ENCODE measurements around the gene DYSF.

DYSF gene

GRCh38 chr2:71511776-71512175 is 58.4 kb downstream of the DYSF start:
- Histone ChIP-seq H3K4me2 (ENCODE audit: low read depth, low read length, poor library complexity, severe bottlenecking) (no peak overlapping the region), H3K9ac (ENCODE audit: low read depth, low read length, poor library complexity, severe bottlenecking) (no peak overlapping the region), H3K9me2 (replicated peaks; ENCODE audit: low read depth, low read length) (no peaks in the 10 kb centered on the region), H3K79me2 (ENCODE audit: insufficient read depth, low read length) (no peaks in the 10 kb centered on the region), H3K36me3 (ENCODE audit: insufficient read depth, low read length) (no peaks in the 10 kb centered on the region), H3K4me1 (ENCODE audit: insufficient read depth, low read length, poor library complexity, severe bottlenecking) (no peaks in the 10 kb centered on the region), H4K20me1 (ENCODE audit: insufficient read depth, low read length, poor library complexity, severe bottlenecking) (no peaks in the 10 kb centered on the region), H3K27me3 (ENCODE audit: insufficient read depth, low read length, poor library complexity, severe bottlenecking) (no peaks in the 10 kb centered on the region), H3F3A (ENCODE audit: low read depth) (no peaks in the 10 kb centered on the region), H3K4me3 (ENCODE audit: low read length, poor library complexity, severe bottlenecking) (no peak overlapping the region), H2AFZ (ENCODE audit: low read length) (no peak overlapping the region), H3K9me3 (ENCODE audit: insufficient read depth, low read depth, low read length) (no peaks in the 10 kb centered on the region)
- no peak for TF ChIP-seq CTCF (conservative IDR thresholded peaks at IDR 0.05; ENCODE audit: low read length)
- TF ChIP-seq EZH2phosphoT487 (IDR thresholded peaks at IDR 0.05; ENCODE audit: borderline replicate concordance), result no peak

GRCh38 chr2:71512386-71512785 is 59.0 kb downstream of the DYSF start:
- Histone ChIP-seq H3K27me3 (ENCODE audit: insufficient read depth, low read length, poor library complexity, severe bottlenecking) (no peaks in the 10 kb centered on the region), H3K36me3 (ENCODE audit: insufficient read depth, low read length) (no peaks in the 10 kb centered on the region), H3K4me1 (ENCODE audit: insufficient read depth, low read length, poor library complexity, severe bottlenecking) (no peaks in the 10 kb centered on the region), H3K79me2 (ENCODE audit: insufficient read depth, low read length) (no peaks in the 10 kb centered on the region), H4K20me1 (ENCODE audit: insufficient read depth, low read length, poor library complexity, severe bottlenecking) (no peaks in the 10 kb centered on the region), H3K4me3 (ENCODE audit: low read length, poor library complexity, severe bottlenecking) (no peak overlapping the region), H3K9me3 (ENCODE audit: insufficient read depth, low read depth, low read length) (no peaks in the 10 kb centered on the region), H3K4me2 (ENCODE audit: low read depth, low read length, poor library complexity, severe bottlenecking) (no peak overlapping the region), H3K9ac (ENCODE audit: low read depth, low read length, poor library complexity, severe bottlenecking) (no peak overlapping the region), H2AFZ (ENCODE audit: low read length) (no peak overlapping the region), H3K9me2 (replicated peaks; ENCODE audit: low read depth, low read length) (no peaks in the 10 kb centered on the region), H3F3A (ENCODE audit: low read depth) (no peaks in the 10 kb centered on the region)
- TF ChIP-seq EZH2phosphoT487 (IDR thresholded peaks at IDR 0.05; ENCODE audit: borderline replicate concordance) (no peak), CTCF (conservative IDR thresholded peaks at IDR 0.05; ENCODE audit: low read length) (no peak)

- H3K36me3 ChIP-seq (ENCODE audit: insufficient read depth, low read length), result no peaks in the 10 kb centered on the region
Measured at GRCh38 chr2:71513096-71513495, 59.7 kb downstream of the DYSF start.

More at GRCh38 chr2:71513096-71513495, 59.7 kb downstream of the DYSF start:
- no peaks in the 10 kb centered on the region for H3K9me3 ChIP-seq (ENCODE audit: insufficient read depth, low read depth, low read length)
- no peaks in the 10 kb centered on the region for H3K79me2 ChIP-seq (ENCODE audit: insufficient read depth, low read length)
- no peak overlapping the region for H3K4me2 ChIP-seq (ENCODE audit: low read depth, low read length, poor library complexity, severe bottlenecking)
- TF ChIP-seq EZH2phosphoT487 (IDR thresholded peaks at IDR 0.05; ENCODE audit: borderline replicate concordance), result no peak
- TF ChIP-seq CTCF (conservative IDR thresholded peaks at IDR 0.05; ENCODE audit: low read length), result no peak
- H3K9me2 ChIP-seq (replicated peaks; ENCODE audit: low read depth, low read length), result no peaks in the 10 kb centered on the region
- H3F3A ChIP-seq (ENCODE audit: low read depth), result no peaks in the 10 kb centered on the region
- no peak overlapping the region for H3K4me3 ChIP-seq (ENCODE audit: low read length, poor library complexity, severe bottlenecking)
- no peak overlapping the region for H2AFZ ChIP-seq (ENCODE audit: low read length)
- H3K4me1 ChIP-seq (ENCODE audit: insufficient read depth, low read length, poor library complexity, severe bottlenecking), result no peaks in the 10 kb centered on the region
- H3K9ac ChIP-seq (ENCODE audit: low read depth, low read length, poor library complexity, severe bottlenecking), result no peak overlapping the region
- no peaks in the 10 kb centered on the region for H3K27me3 ChIP-seq (ENCODE audit: insufficient read depth, low read length, poor library complexity, severe bottlenecking)
- no peaks in the 10 kb centered on the region for H4K20me1 ChIP-seq (ENCODE audit: insufficient read depth, low read length, poor library complexity, severe bottlenecking)
